RKO (cell line): ENCODE measurements around the gene ABCC1.
"Not testable (repeated sequence)": the region's sequence is repeated elsewhere in the genome, so short reads cannot be mapped to it uniquely, and the experiment has no call there.

Source experiments
- DNase-seq: peaks from one replicate; pipeline ENCODE4 v3.0.0-alpha.2; 2016; ENCODE audit warnings: low spot score

ABCC1 gene

GRCh38 chr16:16141141-16141540 lies 191.7 kb downstream of the ABCC1 start:
- no peak for DNase-seq

- no peak for DNase-seq
These were observed 192.5 kb downstream of the ABCC1 start for GRCh38 chr16:16141784-16142396.

- DNase-seq = peak; percentile 51
These were observed 193.8 kb downstream of the ABCC1 start for GRCh38 chr16:16143038-16143763.

GRCh38 chr16:16143931-16144330 lies 194.5 kb downstream of the ABCC1 start:
- DNase-seq = no peak

- DNase-seq = no peak
These were observed 195.0 kb downstream of the ABCC1 start for GRCh38 chr16:16144416-16144815.

- DNase-seq = no peak
These were observed 195.9 kb downstream of the ABCC1 start for GRCh38 chr16:16145286-16145685.

GRCh38 chr16:16146380-16147315 lies 197.2 kb downstream of the ABCC1 start:
- no peak for DNase-seq

- no peak for DNase-seq
These were observed 198.0 kb downstream of the ABCC1 start for GRCh38 chr16:16147316-16147999.

GRCh38 chr16:16148000-16148599 lies 198.7 kb downstream of the ABCC1 start:
- not testable (repeated sequence) for DNase-seq

- no peak for DNase-seq
These were observed 199.3 kb downstream of the ABCC1 start for GRCh38 chr16:16148755-16149154.

- no peak for DNase-seq
These were observed 200.3 kb downstream of the ABCC1 start for GRCh38 chr16:16149710-16150116.

- no peak for DNase-seq
These were observed 200.9 kb downstream of the ABCC1 start for GRCh38 chr16:16150117-16150877.

- no peak for DNase-seq
These were observed 201.4 kb downstream of the ABCC1 start for GRCh38 chr16:16150878-16151152.

GRCh38 chr16:16151315-16151714 lies 201.9 kb downstream of the ABCC1 start:
- DNase-seq = no peak

- not testable (repeated sequence) for DNase-seq
These were observed 203.6 kb downstream of the ABCC1 start for GRCh38 chr16:16153000-16153399.

- DNase-seq = no peak
These were observed 205.0 kb downstream of the ABCC1 start for GRCh38 chr16:16154281-16154951.

GRCh38 chr16:16155234-16155633 lies 205.8 kb downstream of the ABCC1 start:
- no peak for DNase-seq

GRCh38 chr16:16157166-16157565 lies 207.8 kb downstream of the ABCC1 start:
- no peak for DNase-seq

GRCh38 chr16:16158082-16158658 lies 208.8 kb downstream of the ABCC1 start:
- no peak for DNase-seq

GRCh38 chr16:16158741-16159374 lies 209.4 kb downstream of the ABCC1 start:
- peak; percentile 22 for DNase-seq
